A673 (cell line): ENCODE data around the gene PNISR. TPM values are rescaled to one million over a fixed set of nuclear protein-coding genes. Genes with fewer than 3 reads are reported as not detected.

ENCODE experiments used
- BruUV-seq: library from RNA; stranded (reverse); fragments of 400-500 nt; replicated peaks from 2 replicates; lab custom pipeline; 2021; lab: Mats Ljungman, UMichigan
- CTCF ChIA-PET: fragments of 300-600 bp; sonication (Branson Sonifier 250); formaldehyde crosslinking; loops from one replicate; lab custom pipeline; 2022; ENCODE audit warnings: antibody characterized with exemption; lab: Charles Lee
- POLR2A ChIA-PET: fragments of 300-600 bp; sonication (Branson Sonifier 250); formaldehyde crosslinking; loops from one replicate; lab custom pipeline; 2022; ENCODE audit warnings: antibody characterized with exemption; ENCODE audit not compliant: low non-redundant PET; lab: Charles Lee
- DNase-seq: peaks from one replicate; pipeline ENCODE4 v3.0.0-alpha.2; 2015; ENCODE audit warnings: low spot score
- H3K27ac ChIP-seq: fragments of 200-600 bp; sonication (generic); 2 replicates; pipeline ENCODE4 v1.5.1; 2016; ENCODE audit warnings: mixed run types, low read depth, mild to moderate bottlenecking, mixed read lengths, antibody characterized with exemption, low read length; ENCODE audit not compliant: poor library complexity, severe bottlenecking
- H3K27me3 ChIP-seq: fragments of 200-600 bp; sonication (generic); replicated peaks from 2 replicates; pipeline ENCODE4 v1.6.1; 2017; ENCODE audit warnings: mixed run types, low read depth, mild to moderate bottlenecking, mixed read lengths, antibody characterized with exemption, low read length; ENCODE audit not compliant: insufficient read depth, poor library complexity
- H3K36me3 ChIP-seq: fragments of 200-600 bp; sonication (generic); 2 replicates; pipeline ENCODE4 v1.6.1; 2016; ENCODE audit warnings: mixed run types, mild to moderate bottlenecking, mixed read lengths, antibody characterized with exemption, low read length; ENCODE audit not compliant: insufficient read depth, poor library complexity, severe bottlenecking
- H3K4me1 ChIP-seq: fragments of 200-600 bp; sonication (generic); 2 replicates; pipeline ENCODE4 v1.6.1; 2017; ENCODE audit warnings: mixed run types, mild to moderate bottlenecking, mixed read lengths, antibody characterized with exemption, low read length; ENCODE audit not compliant: insufficient read depth, poor library complexity, severe bottlenecking
- H3K4me3 ChIP-seq: fragments of 200-600 bp; sonication (generic); 2 replicates; pipeline ENCODE4 v1.5.1; 2016; ENCODE audit warnings: low read depth, mixed run types, mild to moderate bottlenecking, mixed read lengths, low read length; ENCODE audit not compliant: poor library complexity, severe bottlenecking
- H3K9me3 ChIP-seq: fragments of 200-600 bp; sonication (generic); 2 replicates; pipeline ENCODE4 v1.6.1; 2016; ENCODE audit warnings: mixed run types, low read depth, mild to moderate bottlenecking, mixed read lengths, antibody characterized with exemption, low read length; ENCODE audit not compliant: poor library complexity, severe bottlenecking
- EZH2 ChIP-seq: fragments of 200-600 bp; sonication (generic); IDR thresholded peaks from 2 replicates; pipeline ENCODE4 v1.6.1; 2017; ENCODE audit warnings: borderline replicate concordance, low read depth, mild to moderate bottlenecking, mixed read lengths, antibody characterized with exemption, low read length; ENCODE audit not compliant: poor library complexity, severe bottlenecking
- intact Hi-C: fragments of 100-400 bp; cut with micrococcal nuclease; formaldehyde crosslinking; loops from one replicate; pipeline ENCODE4 v1.10.0; 2022; ENCODE audit not compliant: unreplicated experiment
- total RNA-seq: library from RNA; stranded (reverse); gene quantifications from 2 replicates; pipeline ENCODE4 v1.2.3, GENCODE V29; 2021
- TF ChIP-seq, protein P1 (sequence below): fragments of 300-800, 200-600 bp; sonication (generic); conservative IDR thresholded peaks from 2 replicates; pipeline ENCODE4 v1.5.1; 2017; ENCODE audit warnings: low read depth, mild to moderate bottlenecking, antibody characterized with exemption, low read length, moderate library complexity, mixed read lengths

PNISR gene
- total RNA-seq, 1 experiment from 2014 or later: 147 TPM

DNA sequence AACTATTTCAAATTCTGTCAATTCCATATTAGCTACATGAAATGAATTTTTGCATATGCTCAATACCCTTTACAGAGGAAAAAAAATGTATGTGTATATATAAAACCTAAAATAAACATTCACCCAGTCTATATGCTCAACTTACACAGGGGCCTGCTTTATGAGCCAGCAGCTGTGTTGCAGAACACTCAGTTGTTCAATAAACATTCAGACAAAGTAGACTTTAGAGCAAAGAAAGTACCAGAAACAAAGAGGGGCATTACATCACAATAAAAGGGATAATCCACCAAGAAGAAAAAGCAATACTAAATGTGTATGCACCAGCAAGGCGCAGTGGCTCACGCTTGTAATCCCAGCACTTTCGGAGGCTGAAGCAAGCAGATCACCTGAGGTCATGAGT is 40.6 kb downstream of the PNISR start:
- Histone ChIP-seq H3K27me3 (no peaks in the 10 kb centered on the region), H3K9me3 (no peaks in the 10 kb centered on the region), H3K36me3 (no peaks in the 10 kb centered on the region), H3K27ac (no peak overlapping the region), H3K4me1 (no peaks in the 10 kb centered on the region), H3K4me3 (no peak overlapping the region)
- no TSS peak for BruUV-seq
- intact Hi-C loops: no loop called here
- POLR2A ChIA-PET: no interaction called here
- TF ChIP-seq, protein P1, sequence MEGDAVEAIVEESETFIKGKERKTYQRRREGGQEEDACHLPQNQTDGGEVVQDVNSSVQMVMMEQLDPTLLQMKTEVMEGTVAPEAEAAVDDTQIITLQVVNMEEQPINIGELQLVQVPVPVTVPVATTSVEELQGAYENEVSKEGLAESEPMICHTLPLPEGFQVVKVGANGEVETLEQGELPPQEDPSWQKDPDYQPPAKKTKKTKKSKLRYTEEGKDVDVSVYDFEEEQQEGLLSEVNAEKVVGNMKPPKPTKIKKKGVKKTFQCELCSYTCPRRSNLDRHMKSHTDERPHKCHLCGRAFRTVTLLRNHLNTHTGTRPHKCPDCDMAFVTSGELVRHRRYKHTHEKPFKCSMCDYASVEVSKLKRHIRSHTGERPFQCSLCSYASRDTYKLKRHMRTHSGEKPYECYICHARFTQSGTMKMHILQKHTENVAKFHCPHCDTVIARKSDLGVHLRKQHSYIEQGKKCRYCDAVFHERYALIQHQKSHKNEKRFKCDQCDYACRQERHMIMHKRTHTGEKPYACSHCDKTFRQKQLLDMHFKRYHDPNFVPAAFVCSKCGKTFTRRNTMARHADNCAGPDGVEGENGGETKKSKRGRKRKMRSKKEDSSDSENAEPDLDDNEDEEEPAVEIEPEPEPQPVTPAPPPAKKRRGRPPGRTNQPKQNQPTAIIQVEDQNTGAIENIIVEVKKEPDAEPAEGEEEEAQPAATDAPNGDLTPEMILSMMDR: no peak
- no peak for TF ChIP-seq EZH2
- no peak for DNase-seq
- CTCF ChIA-PET: no interaction called here

DNA sequence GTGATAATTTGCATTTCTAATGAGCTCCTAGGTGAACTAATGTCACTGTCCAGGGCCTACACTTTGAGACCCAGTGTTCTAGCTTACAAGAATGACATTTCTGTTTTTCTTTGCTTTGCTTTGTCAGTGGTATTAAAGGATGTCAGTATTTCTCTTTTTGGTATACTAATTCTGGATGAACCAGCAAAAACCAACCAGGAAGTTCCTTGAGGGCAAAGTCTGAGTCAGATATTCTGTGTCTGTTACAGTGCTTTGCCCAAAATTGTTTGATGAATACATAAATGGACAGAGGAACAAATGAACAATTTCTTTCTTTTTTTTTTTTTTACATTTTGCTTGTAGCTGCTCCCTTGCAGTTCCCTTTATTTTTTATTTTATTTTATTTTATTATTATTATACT is 46.5 kb downstream of the PNISR start:
- no peaks in the 10 kb centered on the region for H3K4me1 ChIP-seq
- ChIA-PET CTCF (no interaction called here), POLR2A (no interaction called here)
- no peak overlapping the region for H3K27ac ChIP-seq
- no peaks in the 10 kb centered on the region for H3K9me3 ChIP-seq
- intact Hi-C loops: no loop called here
- DNase-seq: no peak
- no peak for TF ChIP-seq EZH2
- TF ChIP-seq, protein P1: no peak
- H3K36me3 ChIP-seq: no peaks in the 10 kb centered on the region
- no peaks in the 10 kb centered on the region for H3K27me3 ChIP-seq
- H3K4me3 ChIP-seq: no peak overlapping the region
- BruUV-seq: no TSS peak

DNA sequence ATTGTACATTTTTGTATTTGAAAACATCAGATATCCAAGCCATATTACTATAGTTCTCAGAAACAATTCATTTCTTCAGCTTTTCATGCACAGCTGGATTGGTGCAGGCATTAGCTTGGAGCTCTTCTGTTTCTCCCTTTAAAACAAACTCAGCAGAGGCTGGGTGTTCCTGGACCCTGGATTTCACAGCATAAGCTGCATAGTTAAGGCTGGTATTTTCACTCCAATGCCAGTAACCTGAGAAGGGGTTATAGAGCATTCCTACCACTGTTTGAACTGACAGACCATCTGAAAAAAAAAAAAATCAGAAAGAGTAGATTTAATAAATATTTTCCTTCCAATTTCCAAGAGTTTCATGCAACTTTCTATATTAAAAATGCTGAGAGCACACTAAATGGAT is 55.6 kb downstream of the PNISR start:
- no peak overlapping the region for H3K27ac ChIP-seq
- no peaks in the 10 kb centered on the region for H3K36me3 ChIP-seq
- TF ChIP-seq, protein P1: no peak
- TF ChIP-seq EZH2: no peak
- ChIA-PET CTCF (no interaction called here), POLR2A (no interaction called here)
- H3K4me3 ChIP-seq: no peak overlapping the region
- no peaks in the 10 kb centered on the region for H3K4me1 ChIP-seq
- no peaks in the 10 kb centered on the region for H3K9me3 ChIP-seq
- DNase-seq: no peak
- BruUV-seq: no TSS peak
- intact Hi-C loops: no loop called here
- H3K27me3 ChIP-seq: no peaks in the 10 kb centered on the region
